GM23338 (cell line): ENCODE data around the gene CD247. TPM values are rescaled to one million over a fixed set of nuclear protein-coding genes. Genes with fewer than 3 reads are reported as not detected.

Experiments used
- CREB1 ChIP-seq: fragments of 250-450 bp; sonication (Bioruptor Pico); IDR thresholded peaks from 2 replicates; pipeline ENCODE4 v1.5.0; 2020; ENCODE audit warnings: low read depth, mild to moderate bottlenecking, moderate library complexity
- EZH2 ChIP-seq: fragments of 200-600 bp; sonication (generic); IDR thresholded peaks from one replicate; pipeline ENCODE4 v1.8.0; 2017; ENCODE audit warnings: antibody characterized with exemption, mild to moderate bottlenecking, low read depth; ENCODE audit not compliant: unreplicated experiment
- EZH2phosphoT487 ChIP-seq: fragments of 200-600 bp; sonication (generic); IDR thresholded peaks from one replicate; pipeline ENCODE4 v1.8.1; 2018; ENCODE audit warnings: antibody characterized with exemption; ENCODE audit not compliant: unreplicated experiment
- NANOG ChIP-seq: IDR thresholded peaks from 2 replicates; pipeline ENCODE4 v1.6.1; 2016; ENCODE audit warnings: antibody characterized with exemption, borderline replicate concordance
- REST ChIP-seq: IDR thresholded peaks from one replicate; pipeline ENCODE4 v1.6.1; 2018; ENCODE audit warnings: antibody characterized with exemption; ENCODE audit not compliant: unreplicated experiment
- STAT1 ChIP-seq: IDR thresholded peaks from one replicate; pipeline ENCODE4 v1.6.1; 2016; ENCODE audit warnings: antibody characterized with exemption; ENCODE audit not compliant: unreplicated experiment
- ZNF462 ChIP-seq: fragments of 250-450 bp; sonication (Bioruptor Pico); IDR thresholded peaks from 2 replicates; pipeline ENCODE4 v1.5.0; 2020; ENCODE audit warnings: mild to moderate bottlenecking, moderate library complexity
- polyA plus RNA-seq: library from polyadenylated mRNA; unstranded; fragments of >200 nt; fragmentation: Nextera tagmentation; extraction: Ambion mirVana; gene quantifications from 2 replicates; pipeline ENCODE4 v1.2.1, GENCODE V29; 2016
- total RNA-seq: library from RNA; depleted of rRNA; stranded (reverse); fragments of >200 nt; shearing (Covaris generic); gene quantifications from 2 replicates; pipeline ENCODE4 v1.2.3, GENCODE V29; 2014

CD247 gene
- total and polyA plus RNA-seq, 2 experiments from 2014 or later = 1.2 to 1.4 TPM

GRCh38 chr1:167472752-167473521 is 45.4 kb downstream of the CD247 start (continued):
- TF ChIP-seq ZNF462 (CRISPR knock-in tag) = no peak
- TF ChIP-seq EZH2phosphoT487 = no peak
- no peak for TF ChIP-seq CREB1 (CRISPR knock-in tag)
- no peak for TF ChIP-seq REST
- TF ChIP-seq EZH2 = no peak
- TF ChIP-seq STAT1 = no peak
- TF ChIP-seq NANOG = no peak
